Stomach (tissue), 4 donors: ENCODE measurements around the gene CCDC149.

ENCODE experiments used
- EP300 ChIP-seq: sonication (generic); formaldehyde crosslinking; IDR thresholded peaks from one replicate; pipeline ENCODE4 v1.6.1; 2017; ENCODE audit warnings: antibody characterized with exemption
- POLR2A ChIP-seq, 4 donors: fragments of 450-650 bp; IDR thresholded peaks; one replicate each; pipeline ENCODE4 v1.6.1; 2016; ENCODE audit warnings: antibody characterized with exemption in 4 of 4, control low read depth in 2 of 4, mild to moderate bottlenecking in 1 of 4, moderate library complexity in 1 of 4
- POLR2AphosphoS5 ChIP-seq, 3 donors: sonication (generic); formaldehyde crosslinking; IDR thresholded peaks; one replicate each; pipeline ENCODE4 v1.6.1; 2016; ENCODE audit warnings: antibody characterized with exemption in 3 of 3
- TF ChIP-seq, protein P1 (sequence below), 7 experiments: fragments of 450-650 bp in 4 of 7; fragments of 200-600 bp in 3 of 7; sonication (generic) in 3 of 7; IDR thresholded peaks; one replicate each; pipeline ENCODE4 v1.5.1; 2016 to 2019; ENCODE audit warnings: antibody characterized with exemption in 7 of 7, control low read depth in 2 of 7, mild to moderate bottlenecking in 1 of 7

DNA sequence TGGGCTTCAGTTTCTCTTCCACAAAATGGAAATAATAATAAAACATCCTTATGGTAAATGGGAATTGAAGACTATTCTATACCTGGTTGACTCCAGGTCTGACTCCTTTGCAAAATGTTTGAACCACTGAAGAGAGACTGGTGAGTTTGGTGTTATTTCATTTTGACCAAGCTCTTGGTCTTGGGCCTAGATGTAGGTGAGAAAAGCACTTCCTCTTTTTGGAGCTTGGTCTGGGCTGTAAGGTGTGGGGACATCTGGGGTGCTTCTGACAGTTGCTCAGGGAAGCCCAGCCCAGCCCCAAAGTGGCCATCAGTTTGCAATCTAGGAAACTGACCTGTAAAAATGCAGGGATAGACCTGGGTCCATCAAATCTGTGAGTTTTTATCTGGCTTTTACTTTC is 144.2 kb downstream of the CCDC149 start:
- TF ChIP-seq POLR2A (IDR thresholded peaks at IDR 0.05) (no peak), POLR2AphosphoS5 (IDR thresholded peaks at IDR 0.05) (no peak), EP300 (no peak)
- TF ChIP-seq, protein P1, sequence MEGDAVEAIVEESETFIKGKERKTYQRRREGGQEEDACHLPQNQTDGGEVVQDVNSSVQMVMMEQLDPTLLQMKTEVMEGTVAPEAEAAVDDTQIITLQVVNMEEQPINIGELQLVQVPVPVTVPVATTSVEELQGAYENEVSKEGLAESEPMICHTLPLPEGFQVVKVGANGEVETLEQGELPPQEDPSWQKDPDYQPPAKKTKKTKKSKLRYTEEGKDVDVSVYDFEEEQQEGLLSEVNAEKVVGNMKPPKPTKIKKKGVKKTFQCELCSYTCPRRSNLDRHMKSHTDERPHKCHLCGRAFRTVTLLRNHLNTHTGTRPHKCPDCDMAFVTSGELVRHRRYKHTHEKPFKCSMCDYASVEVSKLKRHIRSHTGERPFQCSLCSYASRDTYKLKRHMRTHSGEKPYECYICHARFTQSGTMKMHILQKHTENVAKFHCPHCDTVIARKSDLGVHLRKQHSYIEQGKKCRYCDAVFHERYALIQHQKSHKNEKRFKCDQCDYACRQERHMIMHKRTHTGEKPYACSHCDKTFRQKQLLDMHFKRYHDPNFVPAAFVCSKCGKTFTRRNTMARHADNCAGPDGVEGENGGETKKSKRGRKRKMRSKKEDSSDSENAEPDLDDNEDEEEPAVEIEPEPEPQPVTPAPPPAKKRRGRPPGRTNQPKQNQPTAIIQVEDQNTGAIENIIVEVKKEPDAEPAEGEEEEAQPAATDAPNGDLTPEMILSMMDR (IDR thresholded peaks at IDR 0.05): no peak
